Smooth muscle cell (in vitro differentiated cells): Measurements from ENCODE around the gene BCAS2. TPM values are rescaled to one million over a fixed set of nuclear protein-coding genes. Genes with fewer than 3 reads are reported as not detected.

ENCODE experiments used
- DNase-seq: peaks from one replicate; lab custom pipeline; 2025; ENCODE audit not compliant: unreplicated experiment; lab: John Stamatoyannopoulos, UW
- H2AFZ ChIP-seq: fragments of 200-600 bp; sonication (generic); 2 replicates; pipeline ENCODE4 v1.6.0; 2016; ENCODE audit warnings: antibody characterized with exemption, low read depth, mild to moderate bottlenecking
- H3F3A ChIP-seq: fragments of 200-600 bp; sonication (generic); 2 replicates; pipeline ENCODE4 v1.6.0; 2017; ENCODE audit warnings: antibody characterized with exemption, low read depth
- H3K27ac ChIP-seq: fragments of 200-600 bp; sonication (generic); 2 replicates; pipeline ENCODE4 v1.5.1; 2016; ENCODE audit warnings: low read depth, mild to moderate bottlenecking
- H3K27me3 ChIP-seq: fragments of 200-600 bp; sonication (generic); 2 replicates; pipeline ENCODE4 v1.6.1; 2016; ENCODE audit warnings: low read depth, mild to moderate bottlenecking
- H3K36me3 ChIP-seq: fragments of 200-600 bp; sonication (generic); 2 replicates; pipeline ENCODE4 v1.5.1; 2016; ENCODE audit warnings: low read depth
- H3K4me1 ChIP-seq: fragments of 200-600 bp; sonication (generic); 2 replicates; pipeline ENCODE4 v1.5.1; 2016; ENCODE audit warnings: low read depth
- H3K4me2 ChIP-seq: fragments of 200-600 bp; sonication (generic); 2 replicates; pipeline ENCODE4 v1.6.0; 2016; ENCODE audit warnings: mild to moderate bottlenecking
- H3K4me3 ChIP-seq: fragments of 200-600 bp; sonication (generic); 2 replicates; pipeline ENCODE4 v1.5.1; 2016; ENCODE audit warnings: mild to moderate bottlenecking
- H3K79me2 ChIP-seq: fragments of 200-600 bp; sonication (generic); 2 replicates; pipeline ENCODE4 v1.6.0; 2016; ENCODE audit warnings: low read depth, mild to moderate bottlenecking
- H3K9ac ChIP-seq: fragments of 200-600 bp; sonication (generic); 2 replicates; pipeline ENCODE4 v1.6.0; 2016; ENCODE audit warnings: low read depth
- H3K9me3 ChIP-seq: fragments of 200-600 bp; sonication (generic); replicated peaks from 2 replicates; pipeline ENCODE4 v1.5.1; 2016; ENCODE audit warnings: low read depth
- H4K20me1 ChIP-seq: fragments of 200-600 bp; sonication (generic); 2 replicates; pipeline ENCODE4 v1.6.0; 2016; ENCODE audit warnings: low read depth
- WGBS: methylation state at CpG from one replicate; pipeline ENCODE4 v1.1.7; 2016; ENCODE audit warnings: low lambda C conversion rate; 5-methylcytosine and 5-hydroxymethylcytosine counted together
- polyA plus RNA-seq: library from polyadenylated mRNA; unstranded; fragments of >200 nt; fragmentation: Nextera tagmentation; extraction: Ambion mirVana; gene quantifications from 2 replicates; pipeline ENCODE4 v1.2.1, GENCODE V29; 2016
- total RNA-seq: library from RNA; depleted of rRNA; stranded (reverse); fragments of >200 nt; gene quantifications from 2 replicates; pipeline ENCODE4 v1.2.3, GENCODE V29; 2014
- TF ChIP-seq, protein P1 (sequence below): fragments of 200-600 bp; sonication (generic); IDR thresholded peaks from 2 replicates; pipeline ENCODE4 v1.5.1; 2017; ENCODE audit warnings: borderline replicate concordance, mild to moderate bottlenecking, antibody characterized with exemption; ENCODE audit not compliant: insufficient read depth, poor library complexity, severe bottlenecking

The BCAS2 gene
- total and polyA plus RNA-seq, 2 experiments from 2014 or later: 57.0 to 65.5 TPM

DNA sequence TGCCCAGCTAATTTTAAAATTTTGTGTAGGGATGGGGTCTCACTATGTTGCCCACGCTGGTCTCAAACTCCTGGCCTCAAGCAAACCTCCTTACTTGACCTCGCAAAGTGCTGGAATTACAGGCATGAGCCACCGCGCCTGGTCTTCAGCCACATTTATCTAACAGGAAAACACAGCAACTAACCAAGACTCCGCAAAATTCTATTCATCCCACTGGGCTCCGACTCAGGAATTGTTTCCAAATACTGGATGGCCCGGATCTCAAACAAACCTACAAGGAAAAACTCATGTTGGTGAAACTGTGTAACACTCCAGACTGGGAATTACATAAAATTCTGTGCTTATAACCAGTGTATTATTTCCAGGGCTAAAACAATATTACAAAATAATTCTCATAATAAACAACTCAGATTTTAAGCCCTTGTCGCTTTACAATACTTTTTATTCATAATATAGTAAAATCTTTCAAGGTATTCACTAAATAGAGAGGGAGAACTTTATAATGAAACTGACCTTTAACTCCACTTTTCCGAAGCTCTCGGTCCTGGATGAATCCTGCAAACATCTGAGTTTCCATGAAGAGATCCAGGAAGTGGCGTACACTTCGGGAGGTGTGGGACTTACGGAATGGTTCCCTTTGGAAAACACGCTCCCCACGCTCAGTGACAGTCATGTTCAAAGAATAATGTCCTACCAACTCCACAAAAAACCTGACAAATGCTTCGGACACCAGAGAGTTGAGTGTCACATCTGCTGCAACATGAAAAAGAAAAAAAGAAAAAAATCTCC lies 6.0 kb upstream of the BCAS2 start:
- Histone ChIP-seq H3K36me3 (no peaks in the 10 kb centered on the region), H2AFZ (no peak overlapping the region), H3K79me2 (no peaks in the 10 kb centered on the region), H3K9ac (no peak overlapping the region), H3K4me2 (no peak overlapping the region), H4K20me1 (no peaks in the 10 kb centered on the region), H3K4me1 (no peaks in the 10 kb centered on the region), H3F3A (no peaks in the 10 kb centered on the region), H3K27ac (no peak overlapping the region), H3K9me3 (no peaks in the 10 kb centered on the region), H3K27me3 (no peaks in the 10 kb centered on the region), H3K4me3 (no peak overlapping the region)
- no peak for DNase-seq
- WGBS: 97% methylated on average over 16 of the region's 16 CpGs
- TF ChIP-seq, protein P1, sequence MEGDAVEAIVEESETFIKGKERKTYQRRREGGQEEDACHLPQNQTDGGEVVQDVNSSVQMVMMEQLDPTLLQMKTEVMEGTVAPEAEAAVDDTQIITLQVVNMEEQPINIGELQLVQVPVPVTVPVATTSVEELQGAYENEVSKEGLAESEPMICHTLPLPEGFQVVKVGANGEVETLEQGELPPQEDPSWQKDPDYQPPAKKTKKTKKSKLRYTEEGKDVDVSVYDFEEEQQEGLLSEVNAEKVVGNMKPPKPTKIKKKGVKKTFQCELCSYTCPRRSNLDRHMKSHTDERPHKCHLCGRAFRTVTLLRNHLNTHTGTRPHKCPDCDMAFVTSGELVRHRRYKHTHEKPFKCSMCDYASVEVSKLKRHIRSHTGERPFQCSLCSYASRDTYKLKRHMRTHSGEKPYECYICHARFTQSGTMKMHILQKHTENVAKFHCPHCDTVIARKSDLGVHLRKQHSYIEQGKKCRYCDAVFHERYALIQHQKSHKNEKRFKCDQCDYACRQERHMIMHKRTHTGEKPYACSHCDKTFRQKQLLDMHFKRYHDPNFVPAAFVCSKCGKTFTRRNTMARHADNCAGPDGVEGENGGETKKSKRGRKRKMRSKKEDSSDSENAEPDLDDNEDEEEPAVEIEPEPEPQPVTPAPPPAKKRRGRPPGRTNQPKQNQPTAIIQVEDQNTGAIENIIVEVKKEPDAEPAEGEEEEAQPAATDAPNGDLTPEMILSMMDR: no peak

DNA sequence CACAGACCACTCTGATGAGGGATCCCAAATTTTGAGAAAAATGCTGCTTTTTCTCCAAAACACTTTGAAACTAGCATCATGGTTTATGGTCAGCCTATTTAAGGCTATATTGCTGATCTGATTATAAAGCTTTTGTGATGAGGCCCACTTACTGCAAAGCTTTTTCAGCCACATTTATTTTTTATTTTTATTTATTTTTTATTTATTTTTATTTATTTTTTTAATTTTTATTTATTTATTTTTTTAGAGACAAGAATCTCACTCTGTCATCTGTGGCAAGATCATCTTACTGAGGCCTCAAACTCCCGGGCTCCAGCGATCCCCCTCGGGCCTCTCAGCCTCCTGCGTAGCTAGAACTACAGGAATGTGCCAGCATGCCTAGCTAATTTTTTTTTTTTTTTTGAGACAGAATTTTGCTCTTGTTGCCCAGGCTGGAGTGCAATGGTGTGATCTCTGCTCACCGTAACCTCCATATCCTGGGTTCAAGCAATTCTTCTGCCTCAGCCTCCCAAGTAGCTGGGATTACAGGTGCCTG lies 5.2 kb upstream of the BCAS2 start:
- H3K9ac ChIP-seq: no peak overlapping the region
- H3K4me2 ChIP-seq: no peak overlapping the region
- no peaks in the 10 kb centered on the region for H4K20me1 ChIP-seq
- no peak overlapping the region for H2AFZ ChIP-seq
- H3K36me3 ChIP-seq: no peaks in the 10 kb centered on the region
- no peaks in the 10 kb centered on the region for H3F3A ChIP-seq
- no peak overlapping the region for H3K27ac ChIP-seq
- TF ChIP-seq, protein P1: no peak
- peaks cover 6% of the 10 kb centered on the region for H3K4me1 ChIP-seq
- 90% methylated on average over 5 of the region's 5 CpGs for WGBS
- no peaks in the 10 kb centered on the region for H3K79me2 ChIP-seq
- DNase-seq: no peak
- no peak overlapping the region for H3K4me3 ChIP-seq
- no peaks in the 10 kb centered on the region for H3K27me3 ChIP-seq
- no peaks in the 10 kb centered on the region for H3K9me3 ChIP-seq

DNA sequence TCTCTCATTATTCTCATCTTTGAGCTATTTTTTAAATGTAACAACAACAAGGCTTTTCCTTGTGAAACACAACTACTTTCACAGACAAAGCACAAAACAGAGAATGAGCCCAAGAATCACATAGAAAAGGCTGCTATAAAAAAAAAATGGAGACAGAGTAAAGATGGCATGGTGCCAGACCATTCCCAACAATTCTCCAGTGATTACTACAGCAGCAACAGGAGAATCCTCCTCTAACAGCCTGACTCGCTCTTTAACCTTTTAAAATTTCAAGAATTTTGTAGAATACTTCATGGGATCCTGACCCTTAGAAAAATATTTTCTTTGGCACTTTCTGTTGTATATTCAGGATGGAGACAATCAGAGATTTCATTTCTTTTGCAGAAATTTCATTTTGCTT lies 3.8 kb upstream of the BCAS2 start:
- TF ChIP-seq, protein P1: no peak
- no peaks in the 10 kb centered on the region for H3K9me3 ChIP-seq
- H3K4me3 ChIP-seq: no peak overlapping the region
- 84% methylated on average over 1 of the region's 1 CpG for WGBS
- no peaks in the 10 kb centered on the region for H4K20me1 ChIP-seq
- no peak overlapping the region for H2AFZ ChIP-seq
- H3F3A ChIP-seq: no peaks in the 10 kb centered on the region
- H3K79me2 ChIP-seq: peaks cover 9% of the 10 kb centered on the region
- no peak for DNase-seq
- no peaks in the 10 kb centered on the region for H3K36me3 ChIP-seq
- H3K27me3 ChIP-seq: no peaks in the 10 kb centered on the region
- H3K4me2 ChIP-seq: no peak overlapping the region
- peaks cover 10% of the 10 kb centered on the region for H3K4me1 ChIP-seq
- H3K27ac ChIP-seq: no peak overlapping the region
- no peak overlapping the region for H3K9ac ChIP-seq
